GM23248 (cell line): ENCODE measurements around the gene EID3. TPM values are rescaled to one million over a fixed set of nuclear protein-coding genes. Genes with fewer than 3 reads are reported as not detected.
A peak's percentile ranks its signal among the peaks of the same experiment; 100 is the strongest.

Source experiments
- DNase-seq: peaks from one replicate; pipeline ENCODE4 v3.0.0-alpha.2; 2015
- H2AFZ ChIP-seq: fragments of 200-600 bp; sonication (generic); 2 replicates; pipeline ENCODE4 v1.6.1; 2016; ENCODE audit warnings: antibody characterized with exemption
- H3F3A ChIP-seq: fragments of 200-600 bp; sonication (generic); 2 replicates; pipeline ENCODE4 v1.6.1; 2016; ENCODE audit warnings: mild to moderate bottlenecking, antibody characterized with exemption, mixed run types; ENCODE audit not compliant: insufficient read depth
- H3K27ac ChIP-seq: fragments of 200-600 bp; sonication (generic); 2 replicates; pipeline ENCODE4 v1.5.1; 2016; ENCODE audit warnings: mild to moderate bottlenecking
- H3K27me3 ChIP-seq: fragments of 200-600 bp; sonication (generic); replicated peaks from 2 replicates; pipeline ENCODE4 v1.6.1; 2016; ENCODE audit warnings: mild to moderate bottlenecking; ENCODE audit not compliant: insufficient read depth
- H3K36me3 ChIP-seq: fragments of 200-600 bp; sonication (generic); 2 replicates; pipeline ENCODE4 v1.6.1; 2016; ENCODE audit warnings: low read depth, mild to moderate bottlenecking
- H3K4me1 ChIP-seq: fragments of 200-600 bp; sonication (generic); 2 replicates; pipeline ENCODE4 v1.6.1; 2016; ENCODE audit warnings: mild to moderate bottlenecking; ENCODE audit not compliant: insufficient read depth
- H3K4me2 ChIP-seq: fragments of 200-600 bp; sonication (generic); one replicate; pipeline ENCODE4 v1.6.1; 2016; ENCODE audit warnings: mild to moderate bottlenecking; ENCODE audit not compliant: unreplicated experiment
- H3K4me3 ChIP-seq: fragments of 200-600 bp; sonication (generic); 2 replicates; pipeline ENCODE4 v1.5.1; 2016; ENCODE audit warnings: mild to moderate bottlenecking
- H3K79me2 ChIP-seq: fragments of 200-600 bp; sonication (generic); 2 replicates; pipeline ENCODE4 v1.6.1; 2016; ENCODE audit warnings: mild to moderate bottlenecking; ENCODE audit not compliant: insufficient read depth
- H3K9ac ChIP-seq: fragments of 200-600 bp; sonication (generic); 2 replicates; pipeline ENCODE4 v1.6.1; 2016; ENCODE audit warnings: mild to moderate bottlenecking
- H3K9me2 ChIP-seq: fragments of 200-600 bp; sonication (generic); 2 replicates; pipeline ENCODE4 v1.6.1; 2016; ENCODE audit warnings: mixed run types, mild to moderate bottlenecking, moderate library complexity; ENCODE audit not compliant: insufficient read depth
- H3K9me3 ChIP-seq: fragments of 200-600 bp; sonication (generic); one replicate; pipeline ENCODE4 v1.6.1; 2017; ENCODE audit warnings: low read depth
- H4K20me1 ChIP-seq: fragments of 200-600 bp; sonication (generic); 2 replicates; pipeline ENCODE4 v1.6.0; 2016; ENCODE audit not compliant: insufficient read depth
- EZH2 ChIP-seq: fragments of 200-600 bp; sonication (generic); IDR thresholded peaks from 2 replicates; pipeline ENCODE4 v1.6.1; 2018; ENCODE audit warnings: antibody characterized with exemption, mild to moderate bottlenecking; ENCODE audit not compliant: insufficient read depth, poor library complexity, severe bottlenecking
- EZH2phosphoT487 ChIP-seq: fragments of 200-600 bp; sonication (generic); IDR thresholded peaks from 2 replicates; pipeline ENCODE4 v1.6.1; 2018; ENCODE audit warnings: antibody characterized with exemption, moderate library complexity, mild to moderate bottlenecking, low read depth; ENCODE audit not compliant: insufficient read depth
- WGBS, 2 experiments: methylation state at CpG; one replicate each; pipeline ENCODE4 v1.1.6; 2015 to 2017; ENCODE audit warnings: low lambda C conversion rate in 2 of 2, low coverage in 1 of 2; ENCODE audit errors: missing lambda C conversion rate in 2 of 2; 5-methylcytosine and 5-hydroxymethylcytosine counted together
- in situ Hi-C: fragments of 300-500 bp; cut with MboI; formaldehyde crosslinking; loops from 2 replicates; pipeline ENCODE4 v1.15.0; 2020
- polyA plus RNA-seq: library from polyadenylated mRNA; unstranded; fragments of >200 nt; fragmentation: Nextera tagmentation; extraction: Ambion mirVana; gene quantifications from 2 replicates; pipeline ENCODE4 v1.2.1, GENCODE V29; 2016
- total RNA-seq: library from RNA; depleted of rRNA; stranded (reverse); fragments of >200 nt; shearing (Covaris generic); gene quantifications from 2 replicates; pipeline ENCODE4 v1.2.3, GENCODE V29; 2014

Gene EID3
- total and polyA plus RNA-seq, 2 experiments from 2014 or later: 5.7 to 6.9 TPM

DNA sequence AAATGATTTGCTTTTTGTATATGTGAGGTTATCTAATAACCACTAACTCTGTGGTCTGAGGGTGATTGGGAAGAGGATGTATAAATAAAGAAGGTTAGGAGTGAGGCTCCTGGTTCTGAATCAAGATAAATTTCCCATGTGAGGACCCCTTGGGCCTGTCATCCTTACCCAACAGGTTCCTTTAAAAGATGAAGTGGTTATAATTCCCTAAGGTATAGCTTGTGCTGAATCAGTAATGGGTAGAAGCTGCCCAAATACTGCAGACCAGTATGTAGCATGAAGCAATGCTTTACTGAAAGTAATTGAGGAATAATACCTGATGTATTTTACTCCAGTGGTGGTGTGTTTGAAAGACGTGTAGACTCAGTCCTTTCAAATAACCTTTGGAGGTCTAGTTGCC, 8.7 kb downstream of the EID3 start:
- WGBS, 2 experiments: 59 to 71% methylated on average over 1 of the region's 1 CpG
- Histone ChIP-seq H3K79me2 (peaks cover 99% of the 10 kb centered on the region), H3F3A (peaks cover 60% of the 10 kb centered on the region), H2AFZ (no peak overlapping the region), H4K20me1 (peaks cover 9% of the 10 kb centered on the region; the same call in 1 of the 2 replicates), H3K36me3 (peaks cover 69% of the 10 kb centered on the region), H3K4me2 (no peak overlapping the region), H3K9me2 (no peaks in the 10 kb centered on the region), H3K9ac (no peak overlapping the region), H3K27ac (no peak overlapping the region), H3K9me3 (no peaks in the 10 kb centered on the region), H3K4me1 (no peaks in the 10 kb centered on the region), H3K4me3 (no peak overlapping the region), H3K27me3 (no peaks in the 10 kb centered on the region)
- DNase-seq: no peak
- TF ChIP-seq EZH2phosphoT487: no peak
- TF ChIP-seq EZH2: no peak
- in situ Hi-C loops: no loop called here

DNA sequence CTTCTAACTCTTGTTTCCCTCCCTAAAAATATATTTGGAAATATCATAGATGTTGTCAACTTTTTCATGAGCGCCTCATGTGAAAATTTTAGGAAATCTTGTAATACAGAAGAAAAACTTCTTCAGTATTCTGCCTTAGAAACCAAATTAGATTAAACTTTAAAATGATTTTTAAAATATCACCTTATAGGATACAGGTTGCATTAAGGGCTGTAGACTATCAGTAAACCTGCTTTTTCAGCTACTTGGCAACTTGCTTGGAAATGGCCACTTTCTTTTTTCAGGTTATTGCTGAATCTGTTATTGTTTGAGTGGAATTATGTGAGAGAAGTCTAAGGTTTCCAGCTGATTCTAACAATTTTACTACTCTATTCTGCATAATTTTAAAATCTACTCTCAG, 9.1 kb downstream of the EID3 start:
- Histone ChIP-seq H3K9me2 (no peaks in the 10 kb centered on the region), H2AFZ (no peak overlapping the region), H3F3A (peaks cover 60% of the 10 kb centered on the region), H3K79me2 (peaks cover 99% of the 10 kb centered on the region), H3K36me3 (peaks cover 73% of the 10 kb centered on the region), H3K9me3 (no peaks in the 10 kb centered on the region), H3K4me1 (no peaks in the 10 kb centered on the region), H4K20me1 (peaks cover 9% of the 10 kb centered on the region; the same call in 1 of the 2 replicates), H3K4me2 (no peak overlapping the region), H3K27ac (no peak overlapping the region), H3K27me3 (no peaks in the 10 kb centered on the region), H3K9ac (no peak overlapping the region), H3K4me3 (no peak overlapping the region)
- DNase-seq: no peak
- in situ Hi-C loops: no loop called here
- WGBS, 2 experiments: 98 to 100% methylated on average over 1 of the region's 1 CpG
- TF ChIP-seq EZH2phosphoT487: no peak
- no peak for TF ChIP-seq EZH2

DNA sequence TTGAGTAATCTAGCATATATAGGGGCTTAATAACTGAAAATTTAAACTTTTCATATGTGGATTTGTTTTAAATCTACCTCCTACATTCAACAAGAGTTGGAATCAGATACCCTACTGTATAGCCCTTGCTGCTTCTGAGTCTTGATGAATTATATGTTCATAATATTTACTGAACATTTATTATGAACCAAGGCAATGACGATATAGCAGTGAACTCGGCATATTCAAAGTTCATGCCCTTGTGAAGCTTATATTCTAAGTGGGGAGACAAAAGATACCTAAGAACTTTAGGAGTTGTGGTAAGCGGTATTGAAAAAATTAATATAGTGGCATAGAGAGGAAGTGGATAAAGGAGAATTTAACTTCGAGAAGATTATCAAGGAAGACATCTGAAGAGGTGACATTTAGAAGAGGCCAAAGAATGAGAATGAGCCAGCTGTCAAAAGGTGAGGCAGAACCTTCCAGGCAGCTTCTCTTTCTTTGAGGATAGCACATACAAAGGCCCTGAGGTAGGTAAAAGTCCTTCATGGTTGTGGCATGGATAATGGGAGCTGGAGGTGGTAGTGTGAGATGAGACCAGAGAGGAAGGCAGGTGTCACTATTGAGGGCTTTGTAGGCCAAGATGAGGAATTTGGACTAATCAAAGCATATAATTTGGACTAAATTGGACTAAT, 10.2 kb downstream of the EID3 start:
- H2AFZ ChIP-seq: no peak overlapping the region
- TF ChIP-seq EZH2phosphoT487 (no peak), EZH2 (no peak)
- WGBS, 2 experiments: 62 to 63% methylated on average over 4 of the region's 4 CpGs
- peaks cover 99% of the 10 kb centered on the region for H3K79me2 ChIP-seq
- no peaks in the 10 kb centered on the region for H3K9me3 ChIP-seq
- H3F3A ChIP-seq: peaks cover 68% of the 10 kb centered on the region
- H3K4me3 ChIP-seq: no peak overlapping the region
- no peaks in the 10 kb centered on the region for H3K4me1 ChIP-seq
- no peak for DNase-seq
- H3K9me2 ChIP-seq: no peaks in the 10 kb centered on the region
- in situ Hi-C loops: no loop called here
- no peak overlapping the region for H3K9ac ChIP-seq
- H3K36me3 ChIP-seq: peaks cover 84% of the 10 kb centered on the region
- 0 out of 2 replicates have a peak overlapping the region, but pooled peaks have one; percentile 10 for H3K27ac ChIP-seq
- H4K20me1 ChIP-seq: peaks cover 9% of the 10 kb centered on the region; the same call in 1 of the 2 replicates
- H3K27me3 ChIP-seq: no peaks in the 10 kb centered on the region
- no peak overlapping the region for H3K4me2 ChIP-seq

DNA sequence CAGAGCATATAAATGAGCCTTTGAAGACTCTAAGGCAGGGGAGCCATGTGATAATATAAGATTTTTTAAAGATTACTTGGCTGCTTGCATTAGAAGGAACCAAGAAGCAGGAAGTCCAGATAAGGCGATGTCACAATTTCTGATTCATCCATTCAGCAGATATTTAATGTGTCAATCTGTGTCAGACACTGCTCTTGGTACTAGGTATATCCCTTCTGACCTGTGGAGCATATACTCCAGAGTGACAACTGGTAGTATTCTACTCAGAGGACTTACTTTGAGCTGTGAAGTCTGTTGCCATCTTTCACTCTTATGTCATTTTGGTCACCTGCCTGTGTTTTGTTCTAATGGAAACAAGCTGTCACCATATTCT, 10.7 kb downstream of the EID3 start:
- Histone ChIP-seq H3K79me2 (peaks cover 99% of the 10 kb centered on the region), H3K9ac (no peak overlapping the region), H3K27me3 (no peaks in the 10 kb centered on the region), H3K4me1 (no peaks in the 10 kb centered on the region), H4K20me1 (peaks cover 7% of the 10 kb centered on the region; the same call in 1 of the 2 replicates), H2AFZ (no peak overlapping the region), H3K9me2 (no peaks in the 10 kb centered on the region), H3K4me3 (no peak overlapping the region), H3K9me3 (no peaks in the 10 kb centered on the region), H3K36me3 (peaks cover 89% of the 10 kb centered on the region), H3F3A (peaks cover 73% of the 10 kb centered on the region), H3K27ac (no peak overlapping the region), H3K4me2 (no peak overlapping the region)
- TF ChIP-seq EZH2 (no peak), EZH2phosphoT487 (no peak)
- peak; percentile 38 for DNase-seq
- in situ Hi-C loops: no loop called here
- WGBS, 2 experiments: 96 to 100% methylated on average over 1 of the region's 1 CpG
